GM11168 (cell line): ENCODE results near the gene COX20.

Experiments used
- in situ Hi-C: fragments of 300-500 bp; cut with MboI; formaldehyde crosslinking; loops from one replicate; pipeline ENCODE4 v1.12.0; 2022; ENCODE audit warnings: low sequenced_read_pairs; ENCODE audit not compliant: unreplicated experiment

Gene COX20

GRCh38 chr1:244850099-244850852 is 14.8 kb downstream of the COX20 start:
- in situ Hi-C loops, result no loop called here

- in situ Hi-C loops, result no loop called here
These were observed 15.4 kb downstream of the COX20 start for GRCh38 chr1:244850896-244851295.

GRCh38 chr1:244851546-244852231 is 16.2 kb downstream of the COX20 start:
- in situ Hi-C loops, result no loop called here

DNA sequence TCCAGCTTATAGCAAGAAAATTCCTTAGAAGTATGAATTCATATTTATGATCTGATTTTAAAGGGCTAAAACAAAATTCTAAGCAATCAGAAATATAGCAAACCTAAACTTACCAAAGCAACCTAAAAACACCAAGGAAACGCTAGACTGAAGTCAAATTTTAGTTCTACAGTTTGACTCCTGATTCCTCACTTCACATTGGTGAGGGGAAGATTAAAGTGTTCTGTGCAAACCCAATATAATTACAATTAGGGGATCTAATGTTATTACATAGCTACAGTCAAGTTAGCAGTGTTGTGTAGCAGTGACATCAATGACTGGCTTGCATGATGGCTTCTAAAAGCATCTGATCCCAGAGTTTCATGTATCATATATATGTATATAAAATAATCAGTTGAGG is 17.2 kb downstream of the COX20 start:
- in situ Hi-C loops, result no loop called here

DNA sequence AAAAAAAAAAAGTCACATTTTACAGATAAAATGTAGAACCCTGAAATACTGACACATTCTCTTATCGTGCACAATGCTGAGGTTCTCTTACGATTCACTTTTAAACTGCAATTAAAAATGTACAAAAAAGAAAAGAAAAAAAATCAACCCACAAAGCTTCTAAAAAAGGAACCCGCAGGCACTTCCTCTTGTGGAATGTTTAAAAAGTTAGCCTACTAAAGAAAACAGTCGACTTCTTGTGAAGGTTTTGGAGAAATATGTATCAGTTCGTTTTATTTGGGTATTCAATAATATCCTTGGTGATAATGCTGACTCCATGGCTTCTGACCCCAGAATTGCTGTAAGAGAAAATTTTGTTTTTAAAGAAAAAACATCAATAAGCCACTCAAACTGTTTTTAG is 18.7 kb downstream of the COX20 start:
- in situ Hi-C loops, result no loop called here

GRCh38 chr1:244854865-244855578 is 19.6 kb downstream of the COX20 start:
- in situ Hi-C loops, result no loop called here

DNA sequence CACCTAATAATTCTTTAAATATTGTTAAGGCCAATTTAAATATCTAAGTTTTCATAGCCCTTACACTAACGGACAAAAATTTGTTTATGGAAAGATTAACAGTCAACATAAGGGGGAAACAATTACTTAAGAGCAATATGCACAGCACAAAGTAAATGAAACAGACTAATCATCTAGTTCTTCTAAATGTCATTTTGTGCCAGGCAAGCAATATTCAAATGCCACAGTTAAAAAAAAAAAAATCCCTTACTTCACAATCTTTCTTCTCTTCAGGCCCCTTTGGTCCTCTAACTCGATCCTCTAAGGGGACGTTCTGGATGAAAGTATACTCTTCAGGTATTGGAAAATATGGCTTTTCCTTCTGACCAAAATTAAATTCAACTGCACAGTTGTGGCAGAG is 22.3 kb downstream of the COX20 start:
- in situ Hi-C loops, result no loop called here

DNA sequence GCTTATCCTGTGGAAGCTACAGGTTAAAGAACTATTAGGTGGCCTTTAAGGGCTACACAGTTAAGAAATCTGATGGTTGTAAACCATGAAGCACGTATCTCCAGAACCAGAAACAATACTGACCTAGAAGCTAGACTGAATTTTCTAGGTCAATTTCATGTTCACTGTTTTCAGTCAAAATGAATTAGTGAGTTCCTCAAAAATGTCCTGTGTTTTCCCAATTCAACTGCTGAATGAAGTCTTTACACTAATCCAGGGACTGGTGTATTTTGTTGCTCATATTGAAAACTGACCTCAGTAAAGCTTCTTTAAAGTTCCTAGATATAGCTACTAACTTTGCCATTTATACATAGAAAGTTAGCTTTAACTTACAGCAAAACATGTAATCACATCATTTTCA is 22.9 kb downstream of the COX20 start:
- in situ Hi-C loops, result no loop called here

DNA sequence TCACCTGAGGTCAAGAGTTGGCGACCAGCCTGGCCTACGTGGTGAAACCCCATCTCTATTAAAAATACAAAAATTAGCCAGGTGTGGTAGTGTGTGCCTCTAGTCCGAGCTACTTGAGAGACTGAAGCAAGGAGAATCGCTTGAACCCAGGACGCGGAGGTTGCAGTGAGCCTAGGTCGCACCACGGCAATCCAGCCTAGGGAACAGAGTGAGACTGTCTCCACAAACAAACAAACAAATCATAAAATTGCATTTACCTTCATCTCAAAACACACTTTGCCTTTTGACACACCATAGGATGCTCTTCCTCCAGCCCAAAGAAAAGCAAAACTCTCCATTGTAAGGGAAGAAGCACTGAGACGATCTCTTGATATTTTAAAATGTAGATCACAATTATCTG is 24.6 kb downstream of the COX20 start:
- in situ Hi-C loops, result no loop called here

GRCh38 chr1:244860914-244861610 is 25.6 kb downstream of the COX20 start:
- in situ Hi-C loops, result no loop called here

- in situ Hi-C loops, result no loop called here
These were observed 26.2 kb downstream of the COX20 start for GRCh38 chr1:244861683-244862082.

- in situ Hi-C loops, result no loop called here
These were observed 26.9 kb downstream of the COX20 start for GRCh38 chr1:244862354-244862698.

DNA sequence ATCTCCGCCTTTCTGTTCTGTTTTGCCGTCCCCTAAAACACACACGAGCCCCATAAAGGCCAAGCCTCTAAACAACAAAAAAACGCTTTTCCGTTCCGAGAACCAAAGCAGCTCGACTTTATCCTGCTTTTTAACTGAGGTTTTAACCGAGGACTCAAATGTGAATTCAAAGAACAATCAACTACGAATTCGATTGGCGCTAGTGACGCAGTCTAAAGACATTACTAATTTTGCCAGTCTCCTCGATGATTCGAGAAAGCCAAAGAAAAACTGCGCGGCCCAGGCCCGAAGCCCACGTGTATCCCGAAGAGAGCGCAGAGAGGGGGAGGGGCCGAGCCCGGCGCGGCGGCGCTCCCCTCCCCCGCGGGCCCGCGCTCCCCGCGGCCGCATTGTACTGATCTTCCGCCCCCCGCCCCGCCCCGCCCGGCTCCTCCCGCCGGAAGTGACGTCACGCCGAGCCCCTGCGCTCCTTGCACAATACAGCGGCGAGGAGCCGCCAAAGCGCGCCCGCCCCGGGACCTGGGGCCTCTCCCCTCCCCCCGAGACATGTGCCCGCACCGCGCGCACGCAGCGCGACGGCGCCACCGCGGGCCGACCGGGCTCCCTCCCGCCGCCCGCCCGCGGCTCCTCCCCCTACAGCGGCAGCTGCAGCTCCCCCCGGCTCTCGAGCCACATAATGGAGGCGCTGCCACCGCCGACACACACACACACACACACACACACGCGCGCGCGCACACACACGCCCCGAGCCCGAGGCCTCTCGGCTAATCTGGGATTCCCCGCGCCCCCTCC is 27.4 kb downstream of the COX20 start:
- in situ Hi-C loops, result no loop called here

GRCh38 chr1:244863491-244864252 is 28.2 kb downstream of the COX20 start:
- in situ Hi-C loops, result no loop called here

DNA sequence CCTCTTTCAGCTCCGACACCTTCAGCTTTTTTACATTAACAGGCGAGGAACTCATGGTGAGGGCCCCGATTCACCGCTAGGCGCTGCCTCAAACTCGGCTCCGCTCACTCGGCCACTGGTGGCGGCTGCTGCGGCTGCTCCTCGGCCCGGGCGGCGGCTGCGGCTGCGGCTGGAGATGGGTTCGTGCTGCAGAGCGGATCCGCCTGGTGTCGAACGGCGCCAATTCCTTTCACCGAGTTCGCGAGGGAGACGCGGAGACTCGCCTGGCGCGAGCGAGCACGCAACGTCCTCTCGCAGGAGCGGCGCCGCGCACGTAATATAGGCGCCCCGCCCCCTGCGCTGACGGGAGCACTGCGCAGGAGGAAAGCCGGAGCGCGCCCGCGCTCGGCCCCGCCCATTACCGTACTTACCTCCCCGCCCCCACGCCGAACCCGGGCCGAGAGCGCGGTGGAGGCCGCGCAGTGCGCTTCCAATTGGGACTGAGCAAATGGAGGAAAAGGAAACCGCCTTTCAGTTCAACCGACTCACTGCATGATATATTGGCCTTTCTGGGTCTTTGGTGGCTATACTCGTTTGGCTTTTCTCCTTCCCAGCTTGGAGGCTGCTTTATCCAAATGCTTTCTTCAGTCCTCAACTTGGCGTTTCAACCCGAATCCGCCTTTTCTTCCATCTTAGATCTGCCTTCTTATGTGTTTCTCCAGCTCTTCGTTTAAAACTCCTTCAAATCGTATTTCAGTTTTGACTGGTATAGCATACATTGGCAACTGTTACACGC is 29.0 kb downstream of the COX20 start, which contains the start of gene HNRNPU:
HNRNPU (minus strand) TSS at position 291 of the 775 bp plus-strand sequence; CDS start at position 55, 236 bp downstream.
- in situ Hi-C loops, result no loop called here

DNA sequence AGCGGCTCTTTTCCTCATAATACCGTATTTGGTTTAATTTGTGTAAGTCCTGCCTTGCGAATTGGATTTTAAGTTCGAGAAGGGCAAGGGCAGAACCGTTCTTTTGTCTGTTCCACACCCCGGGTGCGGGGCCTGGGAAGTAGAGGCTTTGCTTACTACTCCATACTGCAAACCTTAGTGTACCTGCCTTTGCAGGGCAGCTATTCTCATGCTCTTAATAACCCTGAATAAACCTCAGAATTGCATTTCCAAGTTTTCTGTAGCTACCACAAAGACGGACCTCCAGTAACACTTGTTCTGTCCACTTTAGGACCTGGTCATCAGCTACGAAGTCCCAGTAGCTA is 29.5 kb downstream of the COX20 start:
- in situ Hi-C loops, result no loop called here

DNA sequence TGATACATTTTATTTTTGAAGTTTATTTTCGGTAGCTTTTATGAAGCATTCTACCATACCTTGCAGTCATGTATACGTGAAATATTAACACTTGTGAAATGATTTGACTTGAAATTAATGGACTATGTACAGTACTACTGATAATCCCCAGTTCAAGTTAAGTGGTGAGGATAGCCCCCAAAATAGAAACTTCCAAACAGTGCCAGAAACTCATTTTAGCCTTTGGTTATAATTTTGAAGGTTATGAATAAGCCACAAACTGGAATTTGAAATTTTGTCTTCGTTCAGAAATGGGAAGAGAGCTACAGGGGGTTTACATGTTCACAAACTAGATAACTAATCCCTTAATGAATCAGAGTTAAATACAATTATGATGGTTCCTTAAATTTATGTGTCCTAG is 30.4 kb downstream of the COX20 start:
- in situ Hi-C loops, result no loop called here

GRCh38 chr1:244866355-244866754 is 30.9 kb downstream of the COX20 start:
- in situ Hi-C loops, result no loop called here
